HG02884 (cell line): ENCODE results near the gene SUN5.

ENCODE experiments used
- ATAC-seq: cut with Tn5 transposase; IDR thresholded peaks from one replicate; pipeline ENCODE4 v1.9.1; 2021; ENCODE audit warnings: mild to moderate bottlenecking, moderate library complexity; ENCODE audit not compliant: unreplicated experiment

Gene SUN5

DNA sequence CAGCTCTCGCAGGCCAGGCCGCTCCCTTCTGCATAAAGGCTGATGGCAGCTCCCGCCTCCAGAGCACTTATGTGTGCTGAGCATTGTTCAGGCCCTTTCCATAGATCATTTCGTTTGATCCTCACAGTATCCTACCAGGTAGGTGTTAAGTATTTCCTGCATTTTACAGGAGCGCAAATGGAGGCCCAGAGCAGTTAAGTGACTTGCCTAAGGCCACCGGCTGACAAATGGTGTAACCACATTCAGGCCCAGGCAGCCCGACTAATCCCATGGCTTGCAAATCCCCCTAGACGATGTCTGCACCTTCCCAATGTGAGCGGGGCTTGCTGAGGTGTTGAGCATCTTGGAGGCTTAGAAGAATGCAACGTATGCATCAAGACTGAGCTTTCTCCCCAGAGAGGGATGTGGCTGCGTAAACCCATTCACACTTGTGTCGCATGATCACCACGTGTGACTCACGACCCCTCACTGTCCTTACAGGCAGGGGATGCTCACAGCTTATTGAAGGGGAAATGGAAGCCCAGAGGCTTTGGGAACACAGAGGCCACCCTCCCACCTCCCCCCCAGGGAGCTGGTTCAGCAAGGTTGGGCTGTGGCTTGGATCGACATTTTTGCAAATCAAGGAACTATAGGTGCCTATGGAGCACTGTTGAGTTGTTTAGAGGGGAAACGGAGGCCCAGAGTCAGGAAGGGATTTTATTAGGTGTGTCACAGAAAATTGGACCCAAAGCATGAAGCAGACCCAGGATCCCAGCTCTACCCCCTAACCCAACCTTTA is 10.3 kb upstream of the SUN5 start:
- no peak for ATAC-seq

DNA sequence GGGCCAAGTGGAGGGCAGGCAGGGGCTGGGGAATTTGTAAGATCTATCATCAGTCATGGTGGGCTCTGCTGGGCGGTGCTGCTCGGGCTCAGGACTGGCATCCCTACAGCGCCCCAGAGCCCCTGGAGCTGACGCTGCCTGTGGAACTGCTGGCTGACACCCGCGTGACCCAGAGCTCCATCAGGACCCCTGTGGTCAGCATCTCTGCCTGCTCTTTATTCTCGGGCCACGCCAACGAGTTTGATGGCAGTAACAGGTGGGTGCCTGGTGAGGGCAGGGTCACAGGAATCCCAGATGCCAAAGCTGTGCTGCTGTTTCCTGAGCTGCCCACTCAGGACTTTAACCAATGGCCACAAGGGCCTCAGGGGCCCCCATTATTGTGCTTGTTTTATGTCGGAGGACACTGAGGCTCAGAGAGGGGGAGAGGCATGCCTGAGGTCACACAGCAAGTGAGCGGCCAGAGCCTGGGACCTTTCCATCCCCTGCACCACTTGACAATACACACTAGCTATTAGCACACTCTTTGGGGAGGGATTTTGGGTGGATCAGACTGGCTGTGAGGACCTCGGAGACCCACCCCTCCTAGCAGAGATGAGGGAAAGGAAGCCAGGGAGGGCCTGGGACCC is 9.6 kb upstream of the SUN5 start:
- ATAC-seq, result no peak

DNA sequence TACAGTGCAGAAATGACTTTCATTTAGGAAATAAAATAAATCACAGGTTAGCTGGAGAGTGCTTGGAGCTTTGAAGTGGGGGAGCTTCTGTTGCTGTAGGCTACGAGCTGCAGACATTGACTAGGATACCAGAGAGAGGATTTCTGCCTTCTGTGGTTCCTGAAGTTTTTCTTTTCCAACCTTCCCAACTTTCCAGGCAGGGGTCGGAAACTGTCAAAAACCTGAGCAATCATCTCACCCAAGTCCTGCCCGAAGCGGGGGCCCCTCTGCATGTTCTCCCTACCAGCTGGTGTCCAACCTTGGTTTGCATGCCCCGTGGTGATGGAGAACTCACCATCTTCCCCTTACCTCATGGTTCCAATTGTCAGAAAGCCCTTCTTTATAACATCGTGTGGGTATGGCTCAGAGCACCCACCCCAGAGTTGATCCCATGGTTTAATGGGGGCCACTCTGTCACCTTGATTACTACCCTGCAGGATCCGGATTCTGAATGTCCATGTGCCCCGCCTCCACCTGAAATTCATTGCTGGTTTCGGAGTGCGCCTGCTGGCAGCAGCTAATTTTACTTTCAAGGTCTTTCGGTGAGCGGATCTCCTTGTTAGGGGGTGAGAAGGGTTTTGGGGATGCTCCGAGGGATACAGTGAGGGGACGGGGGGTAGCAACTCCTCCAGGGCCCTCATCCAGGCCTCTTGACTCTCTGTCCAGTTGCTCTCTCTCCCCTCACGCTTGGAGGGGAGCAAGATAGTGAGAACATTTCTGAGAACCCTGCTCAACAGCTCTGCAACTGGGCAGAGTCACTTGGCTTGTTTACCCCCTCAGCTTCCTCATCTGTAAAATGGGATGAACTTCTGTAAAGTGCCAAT is 8.3 kb upstream of the SUN5 start:
- ATAC-seq, result no peak

DNA sequence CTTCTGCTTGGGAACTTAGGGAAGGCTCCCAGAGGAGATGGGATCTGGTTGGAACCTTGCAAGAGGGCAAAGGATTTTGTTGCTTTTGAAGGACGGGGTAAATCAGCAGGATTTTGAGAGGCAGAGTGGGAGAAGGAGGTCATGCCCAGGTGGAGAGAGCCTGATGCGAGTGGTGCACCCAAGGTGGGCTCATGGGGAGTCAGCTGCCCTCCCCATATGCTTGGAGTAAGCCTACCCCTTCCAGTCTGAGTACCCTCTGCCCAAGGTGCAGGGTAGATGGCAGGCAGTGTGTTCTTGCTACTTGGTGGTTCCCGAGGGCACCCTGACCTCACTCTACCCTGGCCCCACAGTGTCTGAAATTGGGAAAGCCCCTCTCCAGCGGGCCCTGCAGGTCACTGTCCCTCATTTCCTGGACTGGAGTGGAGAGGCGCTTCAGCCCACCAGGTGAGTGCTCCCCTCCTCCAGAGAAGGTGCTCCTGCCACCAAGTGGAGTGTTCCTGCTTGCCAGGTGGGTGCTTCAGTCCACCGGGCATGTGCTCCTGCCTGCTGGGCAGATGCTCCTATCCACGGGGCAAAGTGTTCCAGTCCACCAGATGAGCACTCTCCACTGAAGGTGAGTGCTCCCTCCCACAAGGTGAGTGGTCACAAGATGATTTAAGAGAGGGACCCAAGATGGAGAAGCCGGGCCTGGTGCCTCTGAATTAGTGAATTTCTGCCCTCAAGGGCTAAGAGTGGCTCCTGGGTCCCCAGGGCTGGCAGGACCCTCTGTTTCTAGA is 6.6 kb upstream of the SUN5 start:
- no peak for ATAC-seq

DNA sequence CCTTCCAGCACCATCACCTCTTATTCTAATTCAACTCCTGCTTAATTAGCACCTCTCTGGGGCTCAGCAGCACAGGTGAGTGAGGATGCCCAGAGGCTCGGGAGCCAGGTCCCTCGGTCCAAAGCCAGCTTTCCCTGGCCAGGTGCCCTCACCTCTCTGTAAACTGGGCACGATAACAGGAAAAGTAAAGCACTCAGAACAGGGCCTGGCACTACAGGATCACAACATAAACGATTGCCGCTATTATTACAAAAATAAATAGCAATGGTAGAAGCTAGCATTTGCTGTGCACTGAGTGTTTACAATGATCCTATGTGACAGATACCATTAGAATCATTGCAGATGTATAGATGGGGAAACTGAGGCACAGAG is 5.9 kb upstream of the SUN5 start:
- no peak for ATAC-seq

DNA sequence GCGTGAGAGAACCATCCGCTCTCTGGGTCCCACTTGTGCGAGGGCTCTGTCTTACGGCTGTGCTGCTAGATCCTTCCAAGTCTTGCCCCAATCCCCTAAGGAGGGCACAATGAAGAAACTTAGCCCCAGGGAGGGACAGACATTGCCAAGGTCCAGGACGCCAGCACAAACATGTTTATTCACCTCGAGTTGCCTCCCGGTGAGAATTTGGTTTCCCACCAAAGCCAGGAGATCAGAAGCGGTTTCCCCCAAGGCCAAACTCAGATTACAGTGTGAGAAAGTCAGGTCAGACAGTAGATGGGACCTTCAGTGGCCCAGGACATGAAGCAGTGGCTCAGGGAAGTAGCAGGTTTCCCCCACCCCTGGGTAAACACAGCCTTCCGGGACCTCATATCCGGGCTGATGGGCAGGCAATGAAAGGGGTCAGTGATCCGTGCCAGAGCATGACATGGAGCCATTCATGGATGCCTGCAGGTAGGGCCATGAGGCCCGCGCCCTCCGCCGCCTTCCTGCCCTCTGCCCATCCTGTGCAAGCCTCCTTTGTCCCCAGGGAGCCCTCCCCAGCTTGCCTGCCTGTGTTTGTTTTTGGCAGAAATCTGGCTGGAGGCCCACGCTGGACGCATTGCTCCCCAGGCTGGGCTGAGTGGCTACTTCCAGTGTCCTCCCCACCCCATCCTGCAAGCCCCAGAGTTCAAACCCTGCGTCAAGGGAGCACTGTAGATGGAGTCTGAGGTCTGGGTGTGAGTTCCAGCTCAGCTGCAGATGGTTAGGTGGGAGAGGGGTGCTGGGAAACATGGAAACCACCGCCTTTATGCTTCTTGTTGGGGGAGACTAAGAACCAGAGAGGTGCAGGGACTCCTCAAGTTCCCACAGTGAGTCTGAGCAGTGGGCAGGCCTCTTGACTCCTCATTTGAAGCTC is 5.2 kb upstream of the SUN5 start:
- ATAC-seq, result no peak

DNA sequence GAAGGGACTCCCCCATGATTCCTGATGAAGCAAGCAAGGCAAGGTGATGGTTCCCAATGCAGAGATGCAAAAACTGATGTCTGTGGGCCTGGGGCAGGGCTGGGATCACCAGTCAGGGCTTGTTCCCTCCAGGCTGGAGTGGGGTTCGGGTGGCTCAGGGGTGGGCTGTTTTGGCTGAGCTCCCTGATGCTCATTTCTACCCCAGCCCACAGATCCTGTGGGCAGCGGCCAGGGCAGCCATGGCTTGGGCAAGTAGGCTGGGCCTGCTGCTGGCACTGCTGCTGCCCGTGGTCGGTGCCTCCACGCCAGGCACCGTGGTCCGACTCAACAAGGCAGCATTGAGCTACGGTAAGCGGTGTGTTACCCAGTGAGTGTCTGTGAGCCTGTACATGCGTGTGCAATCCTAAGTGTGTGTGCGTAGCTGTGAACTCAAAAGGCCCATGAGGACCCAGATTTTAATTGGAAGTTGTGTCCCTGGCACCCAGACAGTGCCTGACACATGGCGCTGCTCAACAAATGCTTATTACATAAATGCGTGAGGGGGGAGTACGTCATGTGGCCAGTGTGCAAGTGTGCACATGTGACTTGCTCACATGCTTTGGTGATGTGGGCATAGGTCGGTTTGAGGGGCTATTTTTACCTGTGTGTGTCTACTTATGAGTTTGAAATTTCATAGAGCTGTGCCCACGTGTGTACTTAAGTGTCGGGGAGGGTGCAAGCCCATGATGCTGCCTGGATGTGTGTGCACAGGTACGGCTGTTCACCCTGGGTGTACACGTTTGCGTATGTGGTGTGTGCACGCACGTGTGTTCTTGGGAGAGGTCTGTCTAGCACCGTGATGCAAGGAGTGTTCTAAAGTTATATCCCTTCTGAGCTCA is 4.3 kb upstream of the SUN5 start:
- ATAC-seq, result no peak

DNA sequence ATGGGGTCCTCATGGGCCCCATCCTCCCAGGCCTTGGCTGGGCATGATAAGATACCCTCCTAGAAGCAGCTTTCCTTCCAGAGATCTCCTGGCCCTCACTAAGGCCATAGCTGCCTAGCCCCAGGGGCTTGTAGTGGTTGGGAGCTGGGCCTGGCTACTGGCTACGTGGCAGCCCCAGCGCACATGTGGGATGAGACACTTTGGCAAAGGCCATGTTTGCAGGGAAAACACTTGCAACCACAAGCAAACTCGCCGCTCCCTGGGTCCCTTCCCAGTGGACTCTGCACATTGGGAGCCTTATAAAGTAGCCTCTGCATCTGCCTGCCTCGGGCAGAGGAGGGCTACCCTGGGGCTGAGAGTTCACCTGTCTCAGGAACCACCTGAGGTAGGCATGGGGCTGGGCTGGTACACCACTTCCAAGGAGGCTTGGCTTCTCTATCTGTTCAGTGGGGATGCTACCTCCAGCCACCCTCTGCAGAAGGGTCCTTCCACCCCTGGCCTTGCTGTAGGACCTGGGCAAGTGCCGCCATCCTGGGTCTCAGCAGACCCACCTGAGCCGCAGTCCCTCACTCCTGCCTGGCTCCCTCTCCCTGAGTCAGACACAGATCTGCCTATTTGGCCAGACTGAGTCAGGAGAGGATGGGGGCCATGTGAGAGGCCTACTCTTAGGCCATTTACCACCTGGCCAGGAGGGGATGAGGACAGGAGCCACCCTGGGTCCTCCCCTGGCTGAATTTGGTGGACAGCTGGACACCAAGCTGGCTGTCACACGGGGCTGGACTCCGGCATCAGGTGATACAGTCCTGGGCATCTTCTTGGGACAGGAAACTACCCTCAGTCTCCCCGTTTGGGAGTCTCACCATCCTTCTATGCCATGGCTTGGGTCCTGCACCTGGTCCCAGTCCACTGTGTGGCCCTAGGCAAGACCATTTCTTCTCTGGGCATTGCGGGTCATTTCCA is 3.4 kb upstream of the SUN5 start, which contains the start of gene BPIFB2:
TSS of gene BPIFB2 (plus strand) at position 329 of the 960 bp plus-strand sequence. CDS start 871 bp downstream, outside the sequence.
- ATAC-seq, result no peak

DNA sequence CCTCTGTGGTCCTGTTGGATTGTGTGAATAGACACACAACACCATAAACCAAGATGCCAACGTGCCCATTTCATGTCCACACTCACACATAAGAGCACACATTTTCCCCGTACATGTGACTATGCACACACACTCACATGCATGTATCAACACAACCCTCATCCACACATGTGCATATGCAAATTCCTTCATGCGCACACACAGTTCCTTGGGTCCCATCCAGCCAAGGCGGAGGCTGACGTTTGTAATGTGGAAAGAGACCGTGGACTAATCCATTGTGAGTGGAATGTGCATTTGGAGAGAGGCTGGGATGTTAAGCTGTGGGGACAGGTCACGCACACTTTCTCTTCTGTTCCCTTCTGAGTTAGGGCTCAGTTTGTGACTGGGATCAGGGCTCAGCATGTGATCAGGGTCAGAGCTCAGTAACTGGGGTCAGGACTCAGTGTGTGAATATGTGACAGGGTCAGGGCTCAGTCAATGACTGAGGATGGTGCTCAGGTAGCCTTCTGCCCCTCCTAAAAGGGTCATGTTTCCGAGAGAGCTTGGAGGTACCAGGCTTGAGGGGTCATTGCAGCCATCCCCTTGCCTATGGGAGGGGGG is 2.6 kb upstream of the SUN5 start:
- ATAC-seq, result no peak

DNA sequence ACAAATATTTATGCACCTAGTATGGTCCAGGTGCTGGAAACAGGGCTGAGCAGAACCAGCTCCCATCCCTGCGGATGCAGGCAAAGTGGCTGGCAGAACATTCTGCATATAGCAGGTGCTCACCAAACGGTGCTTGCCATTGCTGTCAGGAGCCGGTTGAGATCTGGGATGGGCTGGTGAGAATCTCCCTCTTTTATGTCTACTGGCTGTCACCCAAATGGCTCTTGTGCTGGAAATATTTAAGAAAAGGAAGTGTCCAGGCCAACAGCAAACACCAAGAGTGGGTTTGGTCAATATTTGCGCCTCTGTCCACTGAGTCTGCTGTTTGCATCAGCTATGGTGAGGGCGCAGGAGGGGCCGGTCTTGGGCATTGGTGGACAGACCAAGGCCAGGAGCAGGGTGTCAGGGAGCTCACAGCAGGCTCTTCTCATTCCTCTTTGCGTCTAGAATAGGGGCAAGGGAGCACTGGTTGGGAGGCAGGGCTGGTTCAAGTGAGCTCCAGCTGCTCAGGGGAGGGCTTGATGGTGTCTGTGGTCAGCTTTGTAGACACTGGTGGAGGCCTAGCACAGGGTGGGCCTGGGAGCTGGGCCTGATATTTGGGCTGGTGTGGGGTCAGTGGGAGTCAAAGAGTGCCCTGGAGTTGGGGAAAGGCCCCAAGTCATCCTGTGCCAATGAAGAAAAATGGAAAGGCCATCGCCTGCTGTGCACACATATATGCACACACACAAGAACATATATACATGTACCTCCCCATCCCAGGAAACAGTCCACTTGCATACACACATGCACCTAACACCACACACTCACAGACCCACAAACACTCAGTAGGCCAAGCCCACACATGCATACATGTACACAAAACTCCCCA is 1.9 kb upstream of the SUN5 start:
- ATAC-seq, result no peak

DNA sequence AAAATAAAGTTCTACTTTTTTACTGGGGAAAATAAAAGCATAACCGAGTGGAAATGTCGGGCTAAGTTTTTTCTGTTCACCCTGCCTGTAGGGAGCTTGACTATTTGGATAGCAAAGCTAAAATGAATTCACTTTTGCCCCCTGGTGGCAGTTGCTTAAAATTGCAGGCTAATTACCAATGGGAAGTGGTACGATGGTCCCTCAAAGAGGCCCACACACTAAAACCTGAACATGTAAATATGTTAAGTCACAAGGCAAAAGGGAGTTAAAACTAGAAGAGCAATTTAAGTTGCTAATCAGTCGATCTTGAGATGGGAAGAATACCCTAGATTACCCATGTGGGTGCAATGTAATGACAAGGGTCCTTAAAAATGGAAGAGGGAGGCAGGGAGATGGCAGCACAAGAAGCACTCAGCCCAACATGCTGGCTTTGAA is 916 bp upstream of the SUN5 start:
- no peak for ATAC-seq

DNA sequence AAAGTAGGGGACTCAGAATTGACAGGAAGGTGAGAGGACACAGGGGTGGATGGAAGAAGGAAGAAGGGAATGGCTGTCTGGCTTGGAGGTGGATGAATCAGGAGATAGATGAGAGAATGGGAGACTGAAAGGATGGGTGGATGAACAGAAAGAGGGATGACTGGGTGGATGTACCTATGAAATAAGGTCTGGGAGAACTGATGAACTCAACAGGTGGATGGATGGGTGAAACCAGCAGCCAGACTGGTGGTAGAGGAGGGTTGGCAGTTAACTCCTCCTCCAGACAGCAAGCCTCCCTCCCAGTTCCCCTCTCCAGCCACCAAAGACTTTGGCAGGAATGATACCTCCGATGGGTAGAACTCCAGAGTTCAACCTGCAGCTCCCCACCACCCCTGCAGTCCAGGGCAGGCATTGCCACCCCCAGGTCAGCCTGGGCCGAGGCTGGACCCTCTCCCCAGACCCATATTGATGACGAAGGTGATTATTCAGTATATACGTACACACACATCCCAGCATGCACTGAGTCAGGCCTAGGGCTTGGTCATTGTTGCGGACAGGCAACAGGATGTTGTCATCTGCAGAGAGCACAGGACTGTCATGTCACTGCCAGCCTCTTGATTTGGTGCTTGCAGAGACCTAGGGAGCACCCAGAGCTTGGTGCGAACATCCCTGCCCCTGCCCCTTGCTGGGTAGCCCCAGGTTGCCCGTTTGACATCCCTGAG is 2.0 kb downstream of the SUN5 start:
- ATAC-seq, result no peak

DNA sequence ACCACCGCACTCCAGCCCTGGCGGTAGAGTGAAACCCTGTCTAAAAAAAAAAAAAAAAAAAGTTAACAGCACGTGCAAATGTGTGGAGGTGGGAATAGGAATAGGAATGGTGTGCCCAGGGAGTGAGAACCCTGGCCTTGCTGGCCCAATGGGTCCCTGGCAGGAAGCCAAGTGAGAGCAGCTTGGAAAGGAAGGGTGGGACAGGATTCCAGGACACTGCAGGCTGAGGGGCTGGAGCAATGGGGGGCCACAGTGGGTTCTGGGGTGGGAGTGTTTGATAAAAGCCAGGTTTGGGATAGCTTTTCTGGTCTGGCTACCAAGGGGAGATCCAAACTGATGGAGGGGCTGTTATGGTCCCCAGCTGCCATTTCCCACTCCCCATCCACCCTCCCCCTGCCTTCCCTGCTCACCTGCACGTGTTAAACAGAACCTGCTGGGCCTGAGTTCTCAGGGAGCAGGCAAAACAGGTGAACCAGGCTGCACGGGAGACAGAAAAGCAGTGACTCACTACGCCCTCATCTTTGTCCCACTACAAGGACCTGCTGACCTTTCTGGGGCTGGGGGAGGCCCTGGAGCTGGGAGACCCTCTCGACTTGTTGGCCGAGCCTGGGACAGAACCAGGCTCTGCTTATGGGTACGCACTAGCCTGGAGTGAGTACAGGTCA is 3.3 kb downstream of the SUN5 start:
- ATAC-seq, result no peak

DNA sequence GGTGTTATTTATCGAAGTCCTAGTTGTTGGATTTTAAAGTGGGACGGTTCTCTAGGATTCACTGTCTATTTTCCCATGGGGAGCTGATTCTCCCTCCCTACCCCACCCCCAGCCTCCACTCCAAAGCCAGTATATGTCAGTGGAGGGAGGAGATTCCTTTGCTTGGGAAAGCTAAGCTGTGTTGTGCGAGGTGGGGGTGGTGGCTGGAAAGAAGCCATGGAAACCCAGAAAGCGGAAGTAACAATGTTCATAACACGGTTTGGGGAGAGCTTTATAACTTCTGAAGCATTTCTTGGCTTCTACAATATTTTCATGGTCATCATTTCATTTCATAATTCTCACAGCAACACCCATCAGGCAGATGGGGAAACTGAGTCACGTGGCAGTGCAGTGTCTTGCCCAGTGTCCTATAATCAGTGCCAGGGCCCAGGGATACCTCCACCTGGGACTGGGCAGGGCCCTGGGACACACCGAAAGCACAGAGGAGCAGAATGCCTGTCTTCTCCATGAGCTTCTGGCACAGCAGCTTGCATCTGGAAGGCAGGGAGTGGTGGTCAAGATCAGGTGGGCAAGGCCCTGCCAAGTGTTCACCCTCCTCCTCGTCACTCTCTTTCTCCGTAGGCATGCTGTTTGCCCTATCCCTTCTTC is 4.5 kb downstream of the SUN5 start:
- ATAC-seq, result no peak

DNA sequence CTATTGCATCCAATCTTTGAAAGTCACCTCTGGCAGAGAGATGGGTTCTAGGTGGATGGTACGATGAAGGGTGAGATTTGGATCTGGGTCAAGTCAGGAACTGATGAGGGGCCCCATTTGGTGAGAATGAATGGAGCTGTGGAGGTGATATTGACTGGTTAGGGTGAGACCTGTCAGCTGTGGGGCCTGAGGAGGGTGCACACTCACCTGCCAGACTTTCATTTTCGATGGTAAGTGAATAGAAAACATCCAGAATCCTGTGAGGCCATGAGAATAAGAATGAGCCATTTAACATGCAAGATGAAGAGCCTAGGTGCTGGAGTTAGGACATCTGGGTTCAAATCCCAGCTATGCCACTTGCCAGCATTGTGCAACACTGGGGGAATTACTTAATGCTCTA is 6.8 kb downstream of the SUN5 start:
- ATAC-seq, result no peak
